ENCODE data around the gene VAX1.

GRCh38 chr10:117152668-117153067 is 14.6 kb upstream of the VAX1 start:
- TF ChIP-seq TAF1 (IDR thresholded peaks at IDR 0.05; ENCODE audit: borderline replicate concordance, low read depth, low read length) (no peak), EP300 (IDR thresholded peaks at IDR 0.05; ENCODE audit: borderline replicate concordance in 1 of 2, low read depth in 1 of 2, low read length in 1 of 2) (no peak), IRF3 (IDR thresholded peaks at IDR 0.05; ENCODE audit: low read depth, low read length) (no peak), CHD2 (IDR thresholded peaks at IDR 0.05; ENCODE audit: low read length, partially characterized antibody) (no peak), YY1 (IDR thresholded peaks at IDR 0.05; ENCODE audit: low read depth) (no peak), MEF2A (IDR thresholded peaks at IDR 0.05; ENCODE audit: borderline replicate concordance, low read depth) (no peak), JUND (IDR thresholded peaks at IDR 0.05) (no peak), EZH2phosphoT487 (IDR thresholded peaks at IDR 0.05; ENCODE audit: borderline replicate concordance, low read depth) (no peak)
- TF ChIP-seq, protein P1, sequence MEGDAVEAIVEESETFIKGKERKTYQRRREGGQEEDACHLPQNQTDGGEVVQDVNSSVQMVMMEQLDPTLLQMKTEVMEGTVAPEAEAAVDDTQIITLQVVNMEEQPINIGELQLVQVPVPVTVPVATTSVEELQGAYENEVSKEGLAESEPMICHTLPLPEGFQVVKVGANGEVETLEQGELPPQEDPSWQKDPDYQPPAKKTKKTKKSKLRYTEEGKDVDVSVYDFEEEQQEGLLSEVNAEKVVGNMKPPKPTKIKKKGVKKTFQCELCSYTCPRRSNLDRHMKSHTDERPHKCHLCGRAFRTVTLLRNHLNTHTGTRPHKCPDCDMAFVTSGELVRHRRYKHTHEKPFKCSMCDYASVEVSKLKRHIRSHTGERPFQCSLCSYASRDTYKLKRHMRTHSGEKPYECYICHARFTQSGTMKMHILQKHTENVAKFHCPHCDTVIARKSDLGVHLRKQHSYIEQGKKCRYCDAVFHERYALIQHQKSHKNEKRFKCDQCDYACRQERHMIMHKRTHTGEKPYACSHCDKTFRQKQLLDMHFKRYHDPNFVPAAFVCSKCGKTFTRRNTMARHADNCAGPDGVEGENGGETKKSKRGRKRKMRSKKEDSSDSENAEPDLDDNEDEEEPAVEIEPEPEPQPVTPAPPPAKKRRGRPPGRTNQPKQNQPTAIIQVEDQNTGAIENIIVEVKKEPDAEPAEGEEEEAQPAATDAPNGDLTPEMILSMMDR (IDR thresholded peaks at IDR 0.05): no peak
- TF ChIP-seq, protein P2, sequence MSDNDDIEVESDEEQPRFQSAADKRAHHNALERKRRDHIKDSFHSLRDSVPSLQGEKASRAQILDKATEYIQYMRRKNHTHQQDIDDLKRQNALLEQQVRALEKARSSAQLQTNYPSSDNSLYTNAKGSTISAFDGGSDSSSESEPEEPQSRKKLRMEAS (IDR thresholded peaks at IDR 0.05; ENCODE audit: low read depth): no peak

Data from SK-N-SH (cell line).